HUES48 (cell line): ENCODE measurements around the gene PAX2.

ENCODE experiments used
- H3K27ac ChIP-seq: one replicate; pipeline ENCODE4 v1.7.0; 2013; ENCODE audit warnings: low read depth, low read length, inconsistent platforms
- H3K27me3 ChIP-seq: 2 replicates; pipeline ENCODE4 v1.6.1; 2013; ENCODE audit warnings: mild to moderate bottlenecking, low read length; ENCODE audit not compliant: control insufficient read depth, insufficient read depth
- H3K36me3 ChIP-seq: 2 replicates; pipeline ENCODE4 v1.6.1; 2013; ENCODE audit warnings: low read length; ENCODE audit not compliant: control insufficient read depth, insufficient read depth
- H3K4me1 ChIP-seq: 2 replicates; pipeline ENCODE4 v1.6.1; 2013; ENCODE audit warnings: mild to moderate bottlenecking, low read length; ENCODE audit not compliant: control insufficient read depth, insufficient read depth
- H3K4me3 ChIP-seq: 2 replicates; pipeline ENCODE4 v1.5.1; 2013; ENCODE audit warnings: mild to moderate bottlenecking, low read depth, low read length
- H3K9ac ChIP-seq: 2 replicates; pipeline ENCODE4 v1.6.1; 2013; ENCODE audit warnings: mild to moderate bottlenecking, low read depth, low read length, moderate library complexity
- H3K9me3 ChIP-seq: 2 replicates; pipeline ENCODE4 v1.6.1; 2013; ENCODE audit warnings: low read length; ENCODE audit not compliant: control insufficient read depth, insufficient read depth

The PAX2 gene

DNA sequence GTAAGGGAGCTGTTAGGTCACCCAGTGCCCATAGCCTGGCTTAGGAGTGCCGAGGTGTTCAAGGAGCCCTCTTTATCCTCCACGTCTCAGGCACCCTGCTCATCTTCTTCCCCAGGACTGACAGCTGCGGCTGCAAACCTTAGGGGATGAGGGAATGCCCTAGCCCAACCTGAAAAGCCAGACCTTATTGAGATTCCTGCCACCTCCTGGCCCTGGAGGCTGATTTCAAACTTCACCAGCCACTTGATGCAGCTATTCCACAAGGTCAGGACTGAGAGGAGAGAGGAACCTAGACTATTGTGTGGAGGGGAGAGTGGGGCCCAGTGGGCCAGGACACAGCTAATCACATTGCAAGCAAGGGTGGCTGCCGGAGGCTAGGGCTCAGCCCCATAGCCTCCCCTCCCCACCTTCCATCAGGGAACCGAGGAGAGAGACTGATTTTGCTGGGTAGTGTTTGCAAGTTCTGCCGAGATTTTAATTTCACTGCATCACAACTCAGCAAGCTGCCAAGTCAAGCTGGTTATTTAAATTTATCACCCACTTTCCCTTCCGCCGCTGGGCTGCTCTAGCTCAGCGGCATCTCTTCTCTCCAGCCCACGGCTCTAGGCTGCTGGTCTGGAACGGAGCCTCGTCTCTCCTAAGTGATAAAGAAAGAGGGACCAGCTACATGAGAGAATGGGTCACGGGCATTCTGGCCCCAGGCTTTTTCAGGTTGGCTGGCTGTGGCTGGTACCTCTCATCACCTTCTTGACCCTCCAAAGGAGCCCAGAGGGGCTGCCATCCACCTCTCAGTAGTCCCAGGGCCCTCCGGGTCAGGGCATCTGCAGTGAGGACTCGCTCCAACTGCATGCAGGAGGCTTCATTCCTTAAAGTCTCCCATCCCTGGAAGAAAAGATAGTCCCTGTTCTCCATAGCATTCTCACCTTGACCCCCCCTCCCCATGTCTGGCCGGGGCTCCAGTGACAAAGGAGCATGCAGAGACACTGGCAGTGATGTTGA lies 66.7 kb downstream of the PAX2 start:
- Histone ChIP-seq H3K27ac (no peak overlapping the region), H3K4me3 (no peak overlapping the region), H3K4me1 (no peaks in the 10 kb centered on the region), H3K27me3 (peaks cover 29% of the 10 kb centered on the region), H3K9me3 (no peaks in the 10 kb centered on the region), H3K9ac (no peak overlapping the region), H3K36me3 (no peaks in the 10 kb centered on the region)

DNA sequence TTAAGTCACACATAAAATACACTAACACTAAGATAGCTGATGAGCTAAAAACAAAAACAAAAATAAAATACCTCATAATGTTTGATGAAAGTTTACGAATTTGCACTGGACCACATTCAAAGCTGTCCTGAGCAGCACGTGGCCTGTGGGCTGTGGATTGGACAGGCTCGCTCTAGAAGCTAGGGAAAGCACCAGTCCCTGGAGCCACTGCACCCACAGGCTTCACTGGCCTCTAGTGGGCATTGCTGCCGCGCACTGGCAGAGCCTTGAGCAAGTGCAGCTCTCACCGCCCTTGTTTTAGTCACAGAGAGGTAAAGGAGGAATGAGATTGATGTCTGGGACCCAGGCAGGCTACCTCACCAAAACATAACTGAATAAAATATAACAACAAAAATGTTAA lies 67.6 kb downstream of the PAX2 start:
- H3K9ac ChIP-seq = no peak overlapping the region
- no peak overlapping the region for H3K27ac ChIP-seq
- H3K4me1 ChIP-seq = no peaks in the 10 kb centered on the region
- H3K9me3 ChIP-seq = no peaks in the 10 kb centered on the region
- H3K27me3 ChIP-seq = peaks cover 34% of the 10 kb centered on the region
- no peak overlapping the region for H3K4me3 ChIP-seq
- H3K36me3 ChIP-seq = no peaks in the 10 kb centered on the region

DNA sequence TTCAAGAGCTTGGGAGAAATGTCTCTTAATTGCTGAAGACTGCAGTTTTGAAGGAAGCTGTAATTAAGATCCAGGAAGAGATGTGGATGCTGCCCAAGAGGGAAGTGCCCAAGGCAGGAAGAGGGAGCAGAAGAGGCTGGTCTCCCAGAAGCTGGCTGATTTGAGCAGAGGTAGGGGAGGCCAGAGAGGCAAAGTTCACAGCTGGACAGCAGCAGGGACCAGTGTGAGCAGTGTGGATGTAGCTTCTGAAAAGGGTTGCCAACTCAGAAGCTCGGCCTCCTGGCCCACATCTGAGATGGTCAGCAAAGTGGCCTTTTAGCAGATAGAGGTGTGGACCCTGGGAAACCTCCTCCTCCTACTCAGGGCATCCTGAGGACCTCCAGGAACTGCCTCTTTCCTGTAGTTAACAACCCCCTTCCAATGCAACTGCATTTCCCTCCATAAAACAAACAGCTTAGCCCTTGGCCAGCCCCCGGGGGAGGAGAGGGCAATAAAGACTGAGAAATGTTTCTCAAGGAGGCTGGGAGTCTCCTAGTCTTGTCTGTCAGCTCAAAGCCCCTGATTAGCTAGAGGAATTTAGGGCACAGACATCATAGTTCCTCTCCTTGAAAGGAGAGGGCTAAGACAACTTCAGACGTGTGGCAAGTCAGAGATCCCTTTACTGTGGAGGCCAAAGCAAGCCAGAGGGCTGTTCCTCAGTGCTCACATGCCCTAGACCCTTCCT lies 69.5 kb downstream of the PAX2 start:
- Histone ChIP-seq H3K36me3 (no peaks in the 10 kb centered on the region), H3K9me3 (no peaks in the 10 kb centered on the region), H3K4me3 (no peak overlapping the region), H3K27ac (no peak overlapping the region), H3K4me1 (no peaks in the 10 kb centered on the region), H3K9ac (no peak overlapping the region), H3K27me3 (peaks cover 46% of the 10 kb centered on the region)

DNA sequence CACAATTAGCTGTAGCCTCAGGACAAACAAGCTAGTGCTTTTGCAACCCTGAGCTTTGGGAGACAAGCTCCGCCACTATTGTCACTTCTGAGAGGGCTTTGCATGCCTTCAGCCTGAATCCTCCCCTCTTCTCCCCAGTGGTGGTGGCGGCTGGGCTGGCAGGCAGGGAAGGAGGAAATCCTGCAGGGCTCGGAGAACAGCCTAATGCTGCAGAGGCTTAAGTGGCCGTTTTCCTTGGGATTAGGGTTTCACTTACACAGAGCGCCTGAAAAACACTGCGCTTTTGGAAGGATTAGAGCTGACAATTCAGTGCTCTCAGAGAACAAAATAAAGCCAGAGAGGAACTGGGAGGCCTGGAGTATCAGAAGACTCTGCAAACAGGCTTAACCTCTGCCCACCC lies 71.3 kb downstream of the PAX2 start:
- no peaks in the 10 kb centered on the region for H3K9me3 ChIP-seq
- no peak overlapping the region for H3K9ac ChIP-seq
- no peaks in the 10 kb centered on the region for H3K36me3 ChIP-seq
- H3K4me3 ChIP-seq = no peak overlapping the region
- H3K27me3 ChIP-seq = peaks cover 62% of the 10 kb centered on the region
- H3K27ac ChIP-seq = no peak overlapping the region
- no peaks in the 10 kb centered on the region for H3K4me1 ChIP-seq

DNA sequence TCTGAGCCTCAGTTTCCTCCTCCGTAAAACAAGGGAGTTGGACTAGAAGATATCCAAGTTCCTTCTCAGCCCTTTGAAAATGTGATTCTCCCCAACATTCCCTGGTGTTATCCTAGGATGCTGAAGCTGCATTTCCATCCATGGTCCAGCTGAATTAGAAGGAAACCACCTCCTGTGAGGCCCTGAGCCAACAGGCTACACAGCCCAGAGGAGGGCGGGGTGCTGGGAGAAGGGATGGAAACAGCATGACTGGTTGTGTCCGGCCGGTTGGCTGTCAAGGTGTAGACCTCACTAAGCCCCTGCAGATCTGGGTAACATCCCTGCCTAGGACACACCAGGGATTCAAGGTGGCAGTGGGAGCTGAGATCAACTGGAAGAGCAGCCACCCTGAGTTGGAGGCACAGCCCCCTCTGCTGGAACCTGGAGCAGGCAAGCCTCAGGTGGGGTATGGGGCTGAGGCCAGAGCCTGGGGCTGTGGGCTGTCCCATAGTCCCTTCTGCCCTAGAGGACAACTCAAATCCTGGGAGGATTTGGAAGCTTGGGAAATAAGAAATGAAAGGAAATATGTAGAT lies 72.0 kb downstream of the PAX2 start:
- no peak overlapping the region for H3K9ac ChIP-seq
- H3K9me3 ChIP-seq = no peaks in the 10 kb centered on the region
- H3K36me3 ChIP-seq = no peaks in the 10 kb centered on the region
- H3K4me3 ChIP-seq = no peak overlapping the region
- peaks cover 68% of the 10 kb centered on the region for H3K27me3 ChIP-seq
- H3K4me1 ChIP-seq = no peaks in the 10 kb centered on the region
- H3K27ac ChIP-seq = no peak overlapping the region

DNA sequence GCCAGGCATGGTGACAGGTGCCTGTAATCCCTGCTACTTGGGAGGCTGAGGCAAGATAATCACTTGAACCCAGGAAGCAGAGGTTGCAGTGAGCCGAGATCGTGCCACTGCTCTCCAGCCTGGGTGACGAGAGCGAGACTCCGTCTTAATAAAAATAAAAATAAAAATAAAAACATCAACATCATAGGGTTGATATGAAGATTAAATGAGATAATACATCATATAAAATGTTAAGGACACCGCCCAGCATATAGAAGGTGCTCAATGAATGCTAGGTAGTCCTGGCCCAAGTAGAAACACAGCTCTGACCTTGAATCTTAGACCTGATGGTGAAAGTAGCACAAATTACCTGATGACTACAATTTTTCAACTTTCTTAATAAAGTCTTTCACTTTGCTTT lies 74.0 kb downstream of the PAX2 start:
- H3K27me3 ChIP-seq = peaks cover 85% of the 10 kb centered on the region

DNA sequence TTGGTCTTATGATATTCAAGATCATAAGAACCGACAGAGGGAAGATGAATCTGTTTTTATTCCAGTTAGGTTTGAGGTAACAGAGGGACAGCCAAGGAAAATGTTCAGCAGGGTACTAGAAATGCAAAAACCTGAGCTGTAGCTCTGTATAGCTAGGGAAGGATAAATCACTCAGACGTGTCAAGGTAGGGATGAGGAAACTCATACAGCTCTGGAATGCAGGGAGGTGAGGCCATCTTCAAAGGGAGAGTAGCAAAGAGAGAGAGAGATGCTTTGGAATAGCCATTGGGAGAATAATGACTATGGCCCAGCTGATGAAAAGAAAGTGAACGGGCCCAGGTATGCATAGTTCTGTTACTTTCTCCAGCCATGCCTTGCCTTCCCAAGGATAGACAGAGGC lies 77.8 kb downstream of the PAX2 start:
- H3K27me3 ChIP-seq = peaks cover 93% of the 10 kb centered on the region

More for the DNA sequence above, 74.0 kb downstream of the PAX2 start:
- Histone ChIP-seq H3K9me3 (no peaks in the 10 kb centered on the region), H3K9ac (no peak overlapping the region), H3K27ac (no peak overlapping the region), H3K4me1 (no peaks in the 10 kb centered on the region), H3K4me3 (no peak overlapping the region), H3K36me3 (no peaks in the 10 kb centered on the region)

DNA sequence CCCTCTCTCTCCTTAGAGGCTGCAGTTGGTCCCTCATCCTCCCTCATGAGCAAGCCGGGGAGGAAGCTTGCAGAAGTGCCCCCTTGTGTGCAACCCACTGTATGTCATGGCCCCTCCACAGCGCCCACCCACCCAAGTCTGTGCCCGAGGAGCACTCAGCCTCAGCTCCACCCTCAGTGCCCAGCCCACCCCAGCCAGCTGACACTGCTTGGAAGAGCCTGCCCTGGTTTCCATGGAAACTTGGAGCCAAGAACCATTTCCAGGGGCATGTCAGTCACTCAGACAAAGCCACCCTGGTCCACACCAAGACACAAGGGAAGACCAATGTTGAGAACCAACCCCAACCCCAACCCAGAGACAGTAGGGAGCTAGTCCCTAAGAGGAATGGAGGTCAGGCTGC lies 79.5 kb downstream of the PAX2 start:
- peaks cover 98% of the 10 kb centered on the region for H3K27me3 ChIP-seq
- H3K4me1 ChIP-seq = peaks cover 8% of the 10 kb centered on the region; the same call in 1 of the 2 replicates
- H3K9ac ChIP-seq = no peak overlapping the region
- no peaks in the 10 kb centered on the region for H3K36me3 ChIP-seq
- no peak overlapping the region for H3K27ac ChIP-seq
- no peaks in the 10 kb centered on the region for H3K9me3 ChIP-seq
- H3K4me3 ChIP-seq = no peak overlapping the region

More for the DNA sequence above, 77.8 kb downstream of the PAX2 start:
- Histone ChIP-seq H3K27ac (no peak overlapping the region), H3K9ac (no peak overlapping the region), H3K36me3 (no peaks in the 10 kb centered on the region), H3K4me1 (peaks cover 3% of the 10 kb centered on the region; the same call in 1 of the 2 replicates), H3K4me3 (no peak overlapping the region), H3K9me3 (no peaks in the 10 kb centered on the region)

DNA sequence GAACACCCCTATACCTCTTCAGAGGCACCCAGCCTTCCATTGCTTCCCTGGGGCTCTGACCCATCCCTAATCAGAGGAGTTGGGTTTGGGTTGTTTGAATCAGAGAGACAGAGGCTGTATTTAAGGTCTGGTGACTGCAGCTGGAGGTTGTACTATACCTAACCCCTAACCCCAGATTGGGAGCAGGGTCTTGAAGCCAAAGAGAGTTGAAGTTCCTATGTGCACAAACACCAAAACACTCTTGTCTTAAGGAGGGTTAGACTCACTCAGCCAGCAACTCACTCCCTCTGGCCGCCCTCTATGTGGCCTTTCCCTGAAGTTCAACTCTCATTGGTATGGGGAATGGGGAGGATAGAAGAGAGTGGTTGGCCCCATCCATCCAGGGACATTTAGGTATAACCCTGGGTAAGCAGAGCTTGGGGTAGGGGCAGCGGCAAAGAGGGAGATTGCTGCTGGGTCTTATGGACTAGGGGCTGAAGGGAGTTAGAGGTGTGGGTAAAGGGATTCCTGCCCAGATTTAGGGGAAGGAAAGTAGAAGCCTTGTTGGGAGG lies 80.0 kb downstream of the PAX2 start:
- Histone ChIP-seq H3K4me3 (no peak overlapping the region), H3K36me3 (no peaks in the 10 kb centered on the region), H3K27ac (no peak overlapping the region), H3K4me1 (peaks cover 11% of the 10 kb centered on the region; the same call in 1 of the 2 replicates), H3K9me3 (no peaks in the 10 kb centered on the region), H3K9ac (no peak overlapping the region), H3K27me3 (peaks cover 99% of the 10 kb centered on the region)

DNA sequence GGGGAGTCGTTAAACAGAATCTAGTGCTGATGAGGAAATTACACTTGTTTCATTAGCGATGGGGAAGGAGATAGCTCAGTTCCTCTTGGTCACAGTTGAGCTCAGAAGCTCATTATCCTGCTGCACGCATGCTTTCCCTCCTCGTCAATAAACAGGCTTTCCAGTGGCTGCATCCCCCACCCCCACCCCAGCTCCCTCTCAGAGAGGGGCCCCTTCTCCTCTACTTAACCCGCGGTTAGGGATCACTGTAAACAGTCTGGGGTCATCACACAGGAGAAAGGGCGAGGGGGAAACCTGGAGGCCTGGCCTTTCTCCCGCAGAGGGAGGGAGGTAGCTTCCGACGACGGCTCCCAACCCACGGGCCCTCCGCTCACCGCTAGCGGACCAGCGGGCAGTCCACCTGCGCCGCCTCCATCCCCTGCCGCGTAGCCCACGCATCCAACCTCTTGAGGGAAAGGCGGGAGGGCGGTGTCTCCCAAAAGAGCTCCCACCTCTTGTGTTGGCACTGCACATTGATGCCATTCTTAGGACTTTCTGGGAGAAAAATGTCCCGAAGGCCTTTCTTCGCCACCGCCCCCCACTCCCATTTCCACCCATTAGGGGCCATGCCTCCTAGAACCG lies 80.8 kb downstream of the PAX2 start:
- H3K27me3 ChIP-seq = peaks cover 100% of the 10 kb centered on the region
- no peak overlapping the region for H3K4me3 ChIP-seq
- H3K9me3 ChIP-seq = no peaks in the 10 kb centered on the region
- no peak overlapping the region for H3K27ac ChIP-seq
- peaks cover 11% of the 10 kb centered on the region; the same call in 1 of the 2 replicates for H3K4me1 ChIP-seq
- no peak overlapping the region for H3K9ac ChIP-seq
- H3K36me3 ChIP-seq = no peaks in the 10 kb centered on the region
